Measurements from ENCODE around the gene GNAZ. TPM values are rescaled to one million over a fixed set of nuclear protein-coding genes. Genes with fewer than 3 reads are reported as not detected.
"Not testable (repeated sequence)": the region's sequence is repeated elsewhere in the genome, so short reads cannot be mapped to it uniquely, and the experiment has no call there.

Gene GNAZ
- total and polyA plus RNA-seq, 4 donors, result 0.84 to 6.1 (median 3.6) TPM

DNA sequence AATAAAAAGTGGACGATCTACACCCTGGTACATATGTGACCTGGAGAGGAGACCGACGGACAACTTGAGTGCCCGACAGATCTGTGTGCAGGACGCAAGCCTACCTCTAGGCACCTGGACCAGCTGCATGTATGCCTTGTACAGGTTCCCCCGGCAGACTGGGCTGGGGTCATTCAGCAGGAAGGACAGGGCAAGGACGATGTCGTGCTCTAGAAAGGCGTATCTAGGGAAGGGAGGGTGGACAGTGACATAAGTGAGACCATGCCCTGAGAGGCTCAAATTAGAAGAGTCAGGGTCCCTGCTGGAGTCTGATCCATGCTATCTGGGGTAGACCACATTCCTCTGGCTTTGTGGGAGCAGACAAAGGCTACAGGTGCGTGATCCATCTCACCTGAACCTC, 63.6 kb downstream of the GNAZ start:
- Histone ChIP-seq H3K27ac (ENCODE audit: low read depth in 1 of 2, low read length in 2 of 2) (no peak overlapping the region), H3K4me1 (ENCODE audit: control insufficient read depth in 1 of 2, insufficient read depth in 2 of 2, low read length in 2 of 2) (no peaks in the 10 kb centered on the region), H3K4me3 (ENCODE audit: low read length in 2 of 2) (no peak overlapping the region), H3K27me3 (ENCODE audit: control insufficient read depth in 1 of 2, insufficient read depth in 2 of 2, low read length in 1 of 2) (no peaks in the 10 kb centered on the region), H3K9me3 (ENCODE audit: control insufficient read depth, low read length) (no peaks in the 10 kb centered on the region), H3K36me3 (ENCODE audit: control insufficient read depth in 1 of 2, insufficient read depth in 2 of 2, low read length in 1 of 2) (no peaks in the 10 kb centered on the region)
- ATAC-seq (ENCODE audit: low FRiP score) (no peak), DNase-seq (no peak)
- intact Hi-C loops (cut with DNase I), result no loop called here
- 93 to 96% methylated on average over 10 of the region's 10 CpGs for WGBS, 2 donors

GRCh38 chr22:23136991-23137390, 66.7 kb downstream of the GNAZ start:
- 74 to 96% methylated on average over 3 to 4 of the region's 4 CpGs for WGBS, 2 donors
- DNase-seq; H3K4me1 ChIP-seq (ENCODE audit: control insufficient read depth in 1 of 2, insufficient read depth in 2 of 2, low read length in 2 of 2); H3K9me3 ChIP-seq (ENCODE audit: control insufficient read depth, low read length); H3K27me3 ChIP-seq (ENCODE audit: control insufficient read depth in 1 of 2, insufficient read depth in 2 of 2, low read length in 1 of 2); H3K27ac ChIP-seq (ENCODE audit: low read depth in 1 of 2, low read length in 2 of 2); H3K36me3 ChIP-seq (ENCODE audit: control insufficient read depth in 1 of 2, insufficient read depth in 2 of 2, low read length in 1 of 2); intact Hi-C loops (cut with DNase I); ATAC-seq (ENCODE audit: low FRiP score); H3K4me3 ChIP-seq (ENCODE audit: low read length in 2 of 2): not testable (repeated sequence)

DNA sequence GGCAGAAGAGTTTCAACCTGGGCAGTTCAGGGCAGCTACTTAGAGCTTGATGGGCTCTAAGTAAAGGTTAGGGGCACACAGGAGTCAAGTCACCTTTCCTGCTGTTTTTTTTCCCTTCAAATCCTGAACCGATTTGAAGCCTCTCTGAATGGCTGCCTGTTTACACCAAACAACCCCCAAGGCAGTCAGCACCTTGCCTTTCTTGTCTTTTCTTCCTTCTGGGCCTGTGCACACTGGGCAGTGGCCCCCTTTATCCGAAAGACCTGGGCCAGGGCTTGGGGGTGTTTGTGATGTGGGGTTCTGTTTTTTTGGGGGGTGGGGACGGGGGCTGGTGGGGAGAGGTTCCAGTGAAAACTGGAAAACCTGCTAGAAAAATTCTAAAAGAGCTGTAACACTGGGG, 67.1 kb downstream of the GNAZ start:
- Histone ChIP-seq H3K4me3 (ENCODE audit: low read length in 2 of 2) (no peak overlapping the region), H3K9me3 (ENCODE audit: control insufficient read depth, low read length) (no peaks in the 10 kb centered on the region), H3K4me1 (ENCODE audit: control insufficient read depth in 1 of 2, insufficient read depth in 2 of 2, low read length in 2 of 2) (no peaks in the 10 kb centered on the region), H3K36me3 (ENCODE audit: control insufficient read depth in 1 of 2, insufficient read depth in 2 of 2, low read length in 1 of 2) (no peaks in the 10 kb centered on the region), H3K27ac (ENCODE audit: low read depth in 1 of 2, low read length in 2 of 2) (no peak overlapping the region), H3K27me3 (ENCODE audit: control insufficient read depth in 1 of 2, insufficient read depth in 2 of 2, low read length in 1 of 2) (no peaks in the 10 kb centered on the region)
- 76 to 80% methylated on average over 3 of the region's 3 CpGs for WGBS, 2 donors
- ATAC-seq (ENCODE audit: low FRiP score) (no peak), DNase-seq (no peak)
- intact Hi-C loops (cut with DNase I), result no loop called here

GRCh38 chr22:23137905-23138561, 67.7 kb downstream of the GNAZ start:
- intact Hi-C loops (cut with DNase I), result no loop called here
- no peaks in the 10 kb centered on the region for H3K4me1 ChIP-seq (ENCODE audit: control insufficient read depth in 1 of 2, insufficient read depth in 2 of 2, low read length in 2 of 2)
- WGBS, 2 donors, result 54 to 60% methylated on average over 5 of the region's 5 CpGs
- no peak overlapping the region for H3K4me3 ChIP-seq (ENCODE audit: low read length in 2 of 2)
- no peaks in the 10 kb centered on the region for H3K36me3 ChIP-seq (ENCODE audit: control insufficient read depth in 1 of 2, insufficient read depth in 2 of 2, low read length in 1 of 2)
- H3K27me3 ChIP-seq (ENCODE audit: control insufficient read depth in 1 of 2, insufficient read depth in 2 of 2, low read length in 1 of 2), result no peaks in the 10 kb centered on the region
- DNase-seq, result no peak
- no peak for ATAC-seq (ENCODE audit: low FRiP score)
- no peak overlapping the region for H3K27ac ChIP-seq (ENCODE audit: low read depth in 1 of 2, low read length in 2 of 2)
- no peaks in the 10 kb centered on the region for H3K9me3 ChIP-seq (ENCODE audit: control insufficient read depth, low read length)

DNA sequence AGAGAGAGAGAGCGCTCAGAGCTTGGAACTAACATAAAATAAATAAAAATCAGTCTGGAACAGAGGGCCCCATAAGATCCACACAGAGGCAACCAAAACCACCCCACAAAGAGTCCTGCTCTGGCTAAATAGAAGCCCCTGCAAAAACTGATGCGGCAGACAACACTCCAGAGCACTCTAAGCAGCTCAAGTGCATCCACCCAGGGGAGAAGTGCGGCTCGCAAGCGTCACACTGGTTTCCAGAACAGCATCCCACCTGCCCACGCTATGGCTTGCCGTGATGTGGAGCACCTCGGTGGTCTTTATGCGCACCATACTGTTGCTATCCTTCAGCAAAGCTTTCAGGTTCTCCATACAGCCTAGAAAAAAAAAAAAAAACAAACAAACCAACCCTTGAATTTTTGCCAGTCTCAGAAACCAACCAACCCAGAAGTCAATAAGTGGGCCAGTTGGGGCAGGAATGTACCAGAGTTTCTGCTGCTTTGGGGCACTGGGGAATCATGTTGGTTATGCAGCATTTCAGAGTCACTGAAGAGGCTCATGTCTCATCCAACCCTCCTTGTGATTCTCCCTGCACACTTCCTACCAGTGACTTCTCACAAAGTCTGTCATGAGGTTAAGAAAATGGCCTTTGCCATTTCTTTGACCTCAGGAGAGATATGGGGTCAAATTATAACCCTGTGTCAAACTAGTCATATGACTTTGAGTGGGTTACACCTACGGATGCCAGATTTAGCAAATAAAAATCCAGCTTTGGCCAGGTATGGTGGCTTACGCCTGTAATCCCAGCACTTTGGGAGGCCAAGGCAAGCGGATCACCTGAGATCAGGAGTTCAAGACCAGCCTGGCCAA, 68.5 kb downstream of the GNAZ start:
- Histone ChIP-seq H3K36me3 (ENCODE audit: control insufficient read depth in 1 of 2, insufficient read depth in 2 of 2, low read length in 1 of 2) (no peaks in the 10 kb centered on the region), H3K4me1 (ENCODE audit: control insufficient read depth in 1 of 2, insufficient read depth in 2 of 2, low read length in 2 of 2) (no peaks in the 10 kb centered on the region), H3K27ac (ENCODE audit: low read depth in 1 of 2, low read length in 2 of 2) (no peak overlapping the region), H3K4me3 (ENCODE audit: low read length in 2 of 2) (no peak overlapping the region), H3K9me3 (ENCODE audit: control insufficient read depth, low read length) (no peaks in the 10 kb centered on the region), H3K27me3 (ENCODE audit: control insufficient read depth in 1 of 2, insufficient read depth in 2 of 2, low read length in 1 of 2) (no peaks in the 10 kb centered on the region)
- ATAC-seq (ENCODE audit: low FRiP score), result no peak
- no peak for DNase-seq
- intact Hi-C loops (cut with DNase I), result no loop called here
- WGBS, 2 donors, result 96 to 97% methylated on average over 12 of the region's 12 CpGs

GRCh38 chr22:23140385-23140784, 70.1 kb downstream of the GNAZ start:
- intact Hi-C loops (cut with DNase I), result loop anchor here in 1 of 2 donors (5.0 kb wide), 1 partner anchor 68 kb away; the partner anchor contains the start of gene GNAZ
- ATAC-seq (ENCODE audit: low FRiP score), result no peak

GRCh38 chr22:23142546-23143105, 72.3 kb downstream of the GNAZ start:
- no peak overlapping the region for H3K4me3 ChIP-seq (ENCODE audit: low read length in 2 of 2)
- H3K27me3 ChIP-seq (ENCODE audit: control insufficient read depth in 1 of 2, insufficient read depth in 2 of 2, low read length in 1 of 2), result no peaks in the 10 kb centered on the region
- no peaks in the 10 kb centered on the region for H3K9me3 ChIP-seq (ENCODE audit: control insufficient read depth, low read length)
- no peak overlapping the region for H3K27ac ChIP-seq (ENCODE audit: low read depth in 1 of 2, low read length in 2 of 2)
- WGBS, 2 donors, result 81 to 84% methylated on average over 8 to 9 of the region's 9 CpGs
- H3K36me3 ChIP-seq (ENCODE audit: control insufficient read depth in 1 of 2, insufficient read depth in 2 of 2, low read length in 1 of 2), result no peaks in the 10 kb centered on the region
- intact Hi-C loops (cut with DNase I), result loop anchor here in 1 of 2 donors (5.0 kb wide), 1 partner anchor 70 kb away; the partner anchor contains the start of gene GNAZ
- DNase-seq, result no peak
- no peak for ATAC-seq (ENCODE audit: low FRiP score)
- no peaks in the 10 kb centered on the region for H3K4me1 ChIP-seq (ENCODE audit: control insufficient read depth in 1 of 2, insufficient read depth in 2 of 2, low read length in 2 of 2)

More at GRCh38 chr22:23140385-23140784, 70.1 kb downstream of the GNAZ start:
- H3K27ac ChIP-seq (ENCODE audit: low read depth in 1 of 2, low read length in 2 of 2), result no peak overlapping the region
- no peaks in the 10 kb centered on the region for H3K27me3 ChIP-seq (ENCODE audit: control insufficient read depth in 1 of 2, insufficient read depth in 2 of 2, low read length in 1 of 2)
- no peak overlapping the region for H3K4me3 ChIP-seq (ENCODE audit: low read length in 2 of 2)
- H3K4me1 ChIP-seq (ENCODE audit: control insufficient read depth in 1 of 2, insufficient read depth in 2 of 2, low read length in 2 of 2), result no peaks in the 10 kb centered on the region
- no peaks in the 10 kb centered on the region for H3K9me3 ChIP-seq (ENCODE audit: control insufficient read depth, low read length)
- no peaks in the 10 kb centered on the region for H3K36me3 ChIP-seq (ENCODE audit: control insufficient read depth in 1 of 2, insufficient read depth in 2 of 2, low read length in 1 of 2)
- DNase-seq, result no peak

GRCh38 chr22:23143119-23143518, 72.8 kb downstream of the GNAZ start:
- Histone ChIP-seq H3K4me3 (ENCODE audit: low read length in 2 of 2) (no peak overlapping the region), H3K27me3 (ENCODE audit: control insufficient read depth in 1 of 2, insufficient read depth in 2 of 2, low read length in 1 of 2) (no peaks in the 10 kb centered on the region), H3K4me1 (ENCODE audit: control insufficient read depth in 1 of 2, insufficient read depth in 2 of 2, low read length in 2 of 2) (no peaks in the 10 kb centered on the region), H3K9me3 (ENCODE audit: control insufficient read depth, low read length) (no peaks in the 10 kb centered on the region), H3K36me3 (ENCODE audit: control insufficient read depth in 1 of 2, insufficient read depth in 2 of 2, low read length in 1 of 2) (no peaks in the 10 kb centered on the region), H3K27ac (ENCODE audit: low read depth in 1 of 2, low read length in 2 of 2) (no peak overlapping the region)
- no peak for ATAC-seq (ENCODE audit: low FRiP score)
- 98 to 100% methylated on average over 1 of the region's 1 CpG for WGBS, 2 donors
- intact Hi-C loops (cut with DNase I), result loop anchor here in 1 of 2 donors (5.0 kb wide), 1 partner anchor 71 kb away; the partner anchor contains the start of gene GNAZ
- DNase-seq, result no peak

All from aorta (tissue), 5 donors.